Measurements from ENCODE around the gene MRPL22.
"Not testable (repeated sequence)": the region's sequence is repeated elsewhere in the genome, so short reads cannot be mapped to it uniquely, and the experiment has no call there.

The MRPL22 gene

GRCh38 chr5:154999865-155000264 is 59.0 kb downstream of the MRPL22 start:
- DNase-seq: no peak

- DNase-seq: no peak
Measured at GRCh38 chr5:155001523-155001922, 60.6 kb downstream of the MRPL22 start.

GRCh38 chr5:155002722-155003121 is 61.8 kb downstream of the MRPL22 start:
- not testable (repeated sequence) for DNase-seq

GRCh38 chr5:155004138-155004744 is 63.4 kb downstream of the MRPL22 start:
- no peak for DNase-seq

GRCh38 chr5:155006265-155006664 is 65.4 kb downstream of the MRPL22 start:
- DNase-seq: not testable (repeated sequence)

- no peak for DNase-seq
Measured at GRCh38 chr5:155008669-155009068, 67.8 kb downstream of the MRPL22 start.

- no peak for DNase-seq
Measured at GRCh38 chr5:155010881-155011280, 70.0 kb downstream of the MRPL22 start.

GRCh38 chr5:155013526-155013925 is 72.7 kb downstream of the MRPL22 start, which contains the start of gene KIF4B:
TSS of gene KIF4B (plus strand) at chr5:155013755. CDS start at chr5:155013860, 105 bp downstream.
- no peak for DNase-seq

GRCh38 chr5:155015239-155015638 is 74.4 kb downstream of the MRPL22 start:
- DNase-seq: no peak

GRCh38 chr5:155017610-155018009 is 76.7 kb downstream of the MRPL22 start:
- no peak for DNase-seq

Measured in HCEC 1CT (cell line).